GM23248 (cell line): ENCODE data around the gene ARHGAP26. TPM values are rescaled to one million over a fixed set of nuclear protein-coding genes. Genes with fewer than 3 reads are reported as not detected.
"Not testable (repeated sequence)": the region's sequence is repeated elsewhere in the genome, so short reads cannot be mapped to it uniquely, and the experiment has no call there.

ENCODE experiments used
- DNase-seq: peaks from one replicate; pipeline ENCODE4 v3.0.0-alpha.2; 2015
- H2AFZ ChIP-seq: fragments of 200-600 bp; sonication (generic); 2 replicates; pipeline ENCODE4 v1.6.1; 2016; ENCODE audit warnings: antibody characterized with exemption
- H3F3A ChIP-seq: fragments of 200-600 bp; sonication (generic); 2 replicates; pipeline ENCODE4 v1.6.1; 2016; ENCODE audit warnings: mild to moderate bottlenecking, antibody characterized with exemption, mixed run types; ENCODE audit not compliant: insufficient read depth
- H3K27ac ChIP-seq: fragments of 200-600 bp; sonication (generic); 2 replicates; pipeline ENCODE4 v1.5.1; 2016; ENCODE audit warnings: mild to moderate bottlenecking
- H3K27me3 ChIP-seq: fragments of 200-600 bp; sonication (generic); replicated peaks from 2 replicates; pipeline ENCODE4 v1.6.1; 2016; ENCODE audit warnings: mild to moderate bottlenecking; ENCODE audit not compliant: insufficient read depth
- H3K36me3 ChIP-seq: fragments of 200-600 bp; sonication (generic); 2 replicates; pipeline ENCODE4 v1.6.1; 2016; ENCODE audit warnings: low read depth, mild to moderate bottlenecking
- H3K4me1 ChIP-seq: fragments of 200-600 bp; sonication (generic); 2 replicates; pipeline ENCODE4 v1.6.1; 2016; ENCODE audit warnings: mild to moderate bottlenecking; ENCODE audit not compliant: insufficient read depth
- H3K4me2 ChIP-seq: fragments of 200-600 bp; sonication (generic); one replicate; pipeline ENCODE4 v1.6.1; 2016; ENCODE audit warnings: mild to moderate bottlenecking; ENCODE audit not compliant: unreplicated experiment
- H3K4me3 ChIP-seq: fragments of 200-600 bp; sonication (generic); 2 replicates; pipeline ENCODE4 v1.5.1; 2016; ENCODE audit warnings: mild to moderate bottlenecking
- H3K79me2 ChIP-seq: fragments of 200-600 bp; sonication (generic); 2 replicates; pipeline ENCODE4 v1.6.1; 2016; ENCODE audit warnings: mild to moderate bottlenecking; ENCODE audit not compliant: insufficient read depth
- H3K9ac ChIP-seq: fragments of 200-600 bp; sonication (generic); 2 replicates; pipeline ENCODE4 v1.6.1; 2016; ENCODE audit warnings: mild to moderate bottlenecking
- H3K9me2 ChIP-seq: fragments of 200-600 bp; sonication (generic); 2 replicates; pipeline ENCODE4 v1.6.1; 2016; ENCODE audit warnings: mixed run types, mild to moderate bottlenecking, moderate library complexity; ENCODE audit not compliant: insufficient read depth
- H3K9me3 ChIP-seq: fragments of 200-600 bp; sonication (generic); one replicate; pipeline ENCODE4 v1.6.1; 2017; ENCODE audit warnings: low read depth
- H4K20me1 ChIP-seq: fragments of 200-600 bp; sonication (generic); 2 replicates; pipeline ENCODE4 v1.6.0; 2016; ENCODE audit not compliant: insufficient read depth
- EZH2 ChIP-seq: fragments of 200-600 bp; sonication (generic); IDR thresholded peaks from 2 replicates; pipeline ENCODE4 v1.6.1; 2018; ENCODE audit warnings: antibody characterized with exemption, mild to moderate bottlenecking; ENCODE audit not compliant: insufficient read depth, poor library complexity, severe bottlenecking
- EZH2phosphoT487 ChIP-seq: fragments of 200-600 bp; sonication (generic); IDR thresholded peaks from 2 replicates; pipeline ENCODE4 v1.6.1; 2018; ENCODE audit warnings: antibody characterized with exemption, moderate library complexity, mild to moderate bottlenecking, low read depth; ENCODE audit not compliant: insufficient read depth
- WGBS, 2 experiments: methylation state at CpG; one replicate each; pipeline ENCODE4 v1.1.6; 2015 to 2017; ENCODE audit warnings: low lambda C conversion rate in 2 of 2, low coverage in 1 of 2; ENCODE audit errors: missing lambda C conversion rate in 2 of 2; 5-methylcytosine and 5-hydroxymethylcytosine counted together
- in situ Hi-C: fragments of 300-500 bp; cut with MboI; formaldehyde crosslinking; loops from 2 replicates; pipeline ENCODE4 v1.15.0; 2020
- polyA plus RNA-seq: library from polyadenylated mRNA; unstranded; fragments of >200 nt; fragmentation: Nextera tagmentation; extraction: Ambion mirVana; gene quantifications from 2 replicates; pipeline ENCODE4 v1.2.1, GENCODE V29; 2016
- total RNA-seq: library from RNA; depleted of rRNA; stranded (reverse); fragments of >200 nt; shearing (Covaris generic); gene quantifications from 2 replicates; pipeline ENCODE4 v1.2.3, GENCODE V29; 2014

ARHGAP26 gene
- total and polyA plus RNA-seq, 2 experiments from 2014 or later, result 1.6 to 1.7 TPM

GRCh38 chr5:142984011-142984410, 213.8 kb downstream of the ARHGAP26 start:
- Histone ChIP-seq H3F3A (peaks cover 34% of the 10 kb centered on the region), H3K4me1 (peaks cover 26% of the 10 kb centered on the region), H2AFZ (0 out of 2 replicates have a peak overlapping the region, but pooled peaks have one; percentile 8), H4K20me1 (no peaks in the 10 kb centered on the region), H3K27ac (no peak overlapping the region), H3K9me3 (no peaks in the 10 kb centered on the region), H3K4me2 (no peak overlapping the region), H3K79me2 (no peaks in the 10 kb centered on the region), H3K27me3 (no peaks in the 10 kb centered on the region), H3K9me2 (no peaks in the 10 kb centered on the region), H3K4me3 (no peak overlapping the region), H3K9ac (no peak overlapping the region), H3K36me3 (no peaks in the 10 kb centered on the region)
- 88 to 94% methylated on average over 1 of the region's 1 CpG for WGBS, 2 experiments
- in situ Hi-C loops, result no loop called here
- TF ChIP-seq EZH2phosphoT487, result no peak
- TF ChIP-seq EZH2, result no peak
- no peak for DNase-seq

GRCh38 chr5:142984525-142984924, 214.3 kb downstream of the ARHGAP26 start:
- H3K27ac ChIP-seq, result no peak overlapping the region
- no peaks in the 10 kb centered on the region for H3K79me2 ChIP-seq
- no peaks in the 10 kb centered on the region for H3K9me3 ChIP-seq
- no peak overlapping the region for H3K9ac ChIP-seq
- TF ChIP-seq EZH2, result no peak
- no peak for TF ChIP-seq EZH2phosphoT487
- no peak for DNase-seq
- no peaks in the 10 kb centered on the region for H3K36me3 ChIP-seq
- H3F3A ChIP-seq, result peaks cover 34% of the 10 kb centered on the region
- no peak overlapping the region for H3K4me2 ChIP-seq
- in situ Hi-C loops, result no loop called here
- H3K4me1 ChIP-seq, result peaks cover 26% of the 10 kb centered on the region
- no peaks in the 10 kb centered on the region for H3K9me2 ChIP-seq
- no peak overlapping the region for H3K4me3 ChIP-seq
- 97 to 98% methylated on average over 2 of the region's 2 CpGs for WGBS, 2 experiments
- no peaks in the 10 kb centered on the region for H3K27me3 ChIP-seq
- no peaks in the 10 kb centered on the region for H4K20me1 ChIP-seq
- H2AFZ ChIP-seq, result no peak overlapping the region

GRCh38 chr5:142989270-142989669, 219.1 kb downstream of the ARHGAP26 start:
- DNase-seq, H3K79me2 ChIP-seq, H3K4me2 ChIP-seq, in situ Hi-C loops, H3K4me3 ChIP-seq, H3K4me1 ChIP-seq, H2AFZ ChIP-seq, H3K9me3 ChIP-seq, H3K36me3 ChIP-seq, H3K27ac ChIP-seq, H3F3A ChIP-seq, H3K9me2 ChIP-seq, H4K20me1 ChIP-seq, H3K9ac ChIP-seq, H3K27me3 ChIP-seq: not testable (repeated sequence)
- WGBS, 2 experiments, result 75 to 76% methylated on average over 1 of the region's 1 CpG

- H2AFZ ChIP-seq, H3K4me1 ChIP-seq, H3K9me3 ChIP-seq, H3K79me2 ChIP-seq, H3K9me2 ChIP-seq, H3K27ac ChIP-seq, H3K4me2 ChIP-seq, H3K36me3 ChIP-seq, in situ Hi-C loops, DNase-seq, H3K9ac ChIP-seq, H4K20me1 ChIP-seq, H3K4me3 ChIP-seq, H3K27me3 ChIP-seq, H3F3A ChIP-seq: not testable (repeated sequence)
- 91 to 96% methylated on average over 8 of the region's 8 CpGs for WGBS, 2 experiments
Observed at GRCh38 chr5:142990073-142990472, 219.9 kb downstream of the ARHGAP26 start.

GRCh38 chr5:142994218-142994617, 224.0 kb downstream of the ARHGAP26 start:
- no peak overlapping the region for H2AFZ ChIP-seq
- H3K36me3 ChIP-seq, result no peaks in the 10 kb centered on the region
- no peaks in the 10 kb centered on the region for H3K79me2 ChIP-seq
- no peak overlapping the region for H3K27ac ChIP-seq
- TF ChIP-seq EZH2phosphoT487, result no peak
- no peak for TF ChIP-seq EZH2
- H3K4me3 ChIP-seq, result no peak overlapping the region
- in situ Hi-C loops, result no loop called here
- WGBS, 2 experiments, result 96 to 100% methylated on average over 2 of the region's 2 CpGs
- no peaks in the 10 kb centered on the region for H3K27me3 ChIP-seq
- H3K4me2 ChIP-seq, result no peak overlapping the region
- no peaks in the 10 kb centered on the region for H3K4me1 ChIP-seq
- H3K9me2 ChIP-seq, result no peaks in the 10 kb centered on the region
- no peaks in the 10 kb centered on the region for H3F3A ChIP-seq
- no peaks in the 10 kb centered on the region for H4K20me1 ChIP-seq
- no peak for DNase-seq
- H3K9me3 ChIP-seq, result no peaks in the 10 kb centered on the region
- H3K9ac ChIP-seq, result no peak overlapping the region

GRCh38 chr5:142995621-142996020, 225.4 kb downstream of the ARHGAP26 start:
- H4K20me1 ChIP-seq, in situ Hi-C loops, DNase-seq, H3K4me1 ChIP-seq, H3K79me2 ChIP-seq, H3K27ac ChIP-seq, H3K4me2 ChIP-seq, H3F3A ChIP-seq, H2AFZ ChIP-seq, H3K9ac ChIP-seq, H3K4me3 ChIP-seq, H3K27me3 ChIP-seq, H3K9me3 ChIP-seq, H3K36me3 ChIP-seq, H3K9me2 ChIP-seq: not testable (repeated sequence)
